Renal cortex interstitium (tissue), 11 donors: ENCODE data around the gene SH3BP4. TPM values are rescaled to one million over a fixed set of nuclear protein-coding genes. Genes with fewer than 3 reads are reported as not detected.
"Not testable (repeated sequence)": the region's sequence is repeated elsewhere in the genome, so short reads cannot be mapped to it uniquely, and the experiment has no call there.

ENCODE experiments used
- DNase-seq, 11 donors: peaks; one replicate each; pipeline ENCODE4 v3.0.0-alpha.2; 2013; ENCODE audit warnings: low read depth in 9 of 11, low spot score in 4 of 11; ENCODE audit errors: extremely low read depth in 1 of 11
- polyA plus RNA-seq, 3 donors: library from polyadenylated mRNA; unstranded; fragments of 120-200 nt; gene quantifications; one replicate each; pipeline ENCODE4 v1.2.1, GENCODE V29; 2013; ENCODE audit not compliant: insufficient read length in 3 of 3

Gene SH3BP4
- polyA plus RNA-seq, 3 donors = 37.9 to 42.2 (median 38.1) TPM

DNA sequence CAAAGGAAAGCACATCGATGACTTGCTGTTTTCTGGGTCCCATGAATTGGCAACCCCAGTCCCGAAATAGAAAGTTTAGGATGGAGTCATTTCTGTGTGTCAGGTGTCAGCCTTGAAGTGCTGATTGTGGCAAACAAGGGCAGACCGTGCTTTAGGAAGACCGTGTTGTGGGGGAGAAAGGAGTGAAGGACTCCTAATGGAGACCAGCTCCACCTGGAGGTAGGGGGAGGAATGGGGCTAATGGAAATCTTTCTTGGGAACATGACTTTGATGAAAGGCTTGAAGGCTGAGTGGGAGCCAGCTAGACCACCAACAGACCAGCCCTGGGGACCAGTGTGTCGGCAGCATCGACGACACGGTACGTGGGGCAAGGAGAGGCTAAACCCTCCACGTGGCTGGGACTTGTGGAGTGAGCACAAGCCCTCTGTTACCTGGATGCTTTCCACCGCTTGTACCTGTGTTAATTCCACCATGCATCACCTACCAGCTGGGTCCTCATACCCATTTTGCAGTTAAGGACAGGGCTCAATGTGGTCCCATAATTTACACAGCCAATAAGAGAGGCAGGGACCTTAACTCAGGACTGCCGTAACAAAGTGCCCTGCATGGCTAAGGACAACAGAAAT, 104.2 kb downstream of the SH3BP4 start:
- DNase-seq = no peak

DNA sequence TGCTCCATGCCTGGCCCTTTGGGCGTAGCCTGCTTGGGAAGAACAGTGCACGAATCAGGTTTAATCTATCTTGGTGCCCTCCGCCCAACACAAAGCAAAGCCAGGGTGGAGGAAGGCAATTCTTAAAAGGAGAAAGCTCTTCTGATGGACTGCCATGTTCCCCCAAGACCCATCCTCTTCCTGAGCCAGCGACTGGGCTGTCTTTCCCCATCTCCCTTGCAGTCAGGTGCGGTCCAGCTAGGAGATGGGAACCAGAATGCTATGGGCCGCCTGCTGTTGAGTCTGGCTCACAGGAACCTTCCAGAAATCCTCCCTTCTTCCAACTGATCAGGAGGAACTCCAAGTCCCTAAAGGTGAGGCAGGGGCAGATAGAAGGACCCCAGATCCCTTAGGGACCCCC, 105.0 kb downstream of the SH3BP4 start:
- no peak for DNase-seq

DNA sequence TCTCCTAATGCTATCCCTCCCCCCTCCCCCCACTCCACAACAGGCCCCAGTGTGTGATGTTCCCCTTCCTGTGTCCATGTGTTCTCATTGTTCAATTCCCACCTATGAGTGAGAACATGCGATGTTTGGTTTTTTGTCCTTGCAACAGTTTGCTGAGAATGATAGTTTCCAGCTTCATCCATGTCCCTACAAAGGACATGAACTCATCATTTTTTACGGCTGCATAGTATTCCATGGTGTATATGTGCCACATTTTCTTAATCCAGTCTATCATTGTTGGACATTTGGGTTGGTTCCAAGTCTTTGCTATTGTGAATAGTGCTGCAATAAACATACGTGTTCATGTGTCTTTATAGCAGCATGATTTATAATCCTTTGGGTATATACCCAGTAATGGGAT, 105.8 kb downstream of the SH3BP4 start:
- DNase-seq = not testable (repeated sequence)

DNA sequence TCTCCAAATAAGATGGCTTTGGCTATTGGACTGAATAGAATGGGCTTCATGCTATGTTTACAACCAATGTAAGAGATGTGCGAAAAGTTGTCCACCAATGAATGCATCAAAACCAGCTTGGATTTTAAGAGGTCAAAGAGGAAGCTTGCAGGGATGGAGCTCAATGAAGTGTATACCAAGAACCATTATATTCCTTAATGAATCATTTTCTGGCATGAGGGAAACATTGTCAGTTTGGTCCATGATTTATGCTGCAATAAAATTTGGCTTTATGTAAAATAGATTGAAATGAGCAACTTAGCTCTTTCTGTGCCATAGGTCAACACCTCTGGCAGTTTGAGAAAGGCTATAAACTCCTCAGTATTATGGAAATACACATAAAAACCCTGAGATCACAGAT, 107.3 kb downstream of the SH3BP4 start:
- DNase-seq = no peak

DNA sequence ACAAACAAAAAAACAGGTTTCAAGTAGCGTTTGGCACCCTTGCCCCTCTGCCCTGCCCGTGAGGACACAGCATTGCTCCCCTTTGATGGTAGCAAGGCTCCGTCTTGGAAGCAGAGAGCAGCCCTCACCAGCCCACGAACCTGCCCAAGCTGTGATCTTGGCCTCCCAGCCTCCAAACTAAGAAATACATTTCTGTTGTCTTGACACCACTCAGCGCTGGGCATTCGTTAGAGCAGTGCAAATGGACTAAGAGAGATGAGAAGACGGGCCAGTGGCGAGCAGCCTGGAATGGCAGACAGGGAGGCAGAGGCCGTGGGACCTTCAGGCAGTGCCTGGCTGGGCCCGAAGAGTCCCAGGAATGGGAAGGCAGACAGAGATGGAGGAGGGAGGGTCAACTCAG, 109.8 kb downstream of the SH3BP4 start:
- no peak for DNase-seq

GRCh38 chr2:235063471-235063961, 111.7 kb downstream of the SH3BP4 start:
- no peak for DNase-seq

- no peak for DNase-seq
These were observed 113.2 kb downstream of the SH3BP4 start for GRCh38 chr2:235064976-235065375.

GRCh38 chr2:235066490-235066889, 114.7 kb downstream of the SH3BP4 start:
- no peak for DNase-seq

DNA sequence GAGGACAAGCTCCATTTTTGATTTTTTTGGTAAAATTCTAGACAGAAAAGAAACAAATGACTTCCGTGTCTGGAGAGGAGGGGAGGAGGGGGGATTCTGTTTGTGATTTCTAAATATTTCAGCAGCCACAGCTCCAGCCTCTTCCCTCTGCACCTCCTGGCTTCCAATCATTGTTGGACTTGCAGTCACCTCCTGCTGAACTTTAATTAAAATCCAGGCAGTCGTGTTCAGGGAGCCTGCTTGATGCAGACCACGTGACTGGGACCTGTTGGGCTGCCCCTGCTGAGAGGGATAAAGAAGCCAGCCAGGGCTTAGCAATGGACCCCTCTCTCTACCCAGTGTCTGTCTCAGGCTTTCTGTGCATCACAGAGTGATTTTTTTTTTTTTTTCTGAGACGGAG, 115.1 kb downstream of the SH3BP4 start:
- no peak for DNase-seq

- no peak for DNase-seq
These were observed 116.9 kb downstream of the SH3BP4 start for GRCh38 chr2:235068701-235069100.

GRCh38 chr2:235070063-235070706, 118.4 kb downstream of the SH3BP4 start:
- no peak for DNase-seq

DNA sequence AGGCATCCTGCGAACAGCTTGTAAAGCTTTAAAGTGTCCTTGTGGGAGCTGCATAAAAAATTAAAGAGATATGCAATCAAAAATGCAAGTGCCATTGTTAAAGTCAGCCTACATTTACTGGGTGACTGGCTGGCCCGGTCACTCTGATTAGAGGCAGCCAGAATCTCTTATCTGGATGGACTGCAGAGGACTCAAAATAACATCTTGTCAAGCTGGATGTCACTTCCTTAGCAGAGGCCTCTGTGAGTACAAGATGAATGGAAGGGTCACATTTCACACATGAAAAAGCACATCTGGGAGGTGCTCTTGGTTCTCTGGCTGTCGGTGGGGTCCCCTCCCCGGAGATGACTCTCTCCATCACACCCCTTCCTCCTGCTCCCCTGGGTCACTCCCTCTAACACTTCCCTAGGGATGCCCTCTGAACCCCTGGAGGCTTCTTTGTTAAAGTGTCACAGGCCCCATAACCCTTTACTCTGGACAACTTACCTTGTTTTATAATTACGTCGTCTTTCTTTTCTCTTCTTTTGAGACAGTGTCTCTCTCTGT, 122.1 kb downstream of the SH3BP4 start:
- no peak for DNase-seq

- no peak for DNase-seq
These were observed 125.2 kb downstream of the SH3BP4 start for GRCh38 chr2:235077046-235077445.

GRCh38 chr2:235078182-235078581, 126.4 kb downstream of the SH3BP4 start:
- no peak for DNase-seq

DNA sequence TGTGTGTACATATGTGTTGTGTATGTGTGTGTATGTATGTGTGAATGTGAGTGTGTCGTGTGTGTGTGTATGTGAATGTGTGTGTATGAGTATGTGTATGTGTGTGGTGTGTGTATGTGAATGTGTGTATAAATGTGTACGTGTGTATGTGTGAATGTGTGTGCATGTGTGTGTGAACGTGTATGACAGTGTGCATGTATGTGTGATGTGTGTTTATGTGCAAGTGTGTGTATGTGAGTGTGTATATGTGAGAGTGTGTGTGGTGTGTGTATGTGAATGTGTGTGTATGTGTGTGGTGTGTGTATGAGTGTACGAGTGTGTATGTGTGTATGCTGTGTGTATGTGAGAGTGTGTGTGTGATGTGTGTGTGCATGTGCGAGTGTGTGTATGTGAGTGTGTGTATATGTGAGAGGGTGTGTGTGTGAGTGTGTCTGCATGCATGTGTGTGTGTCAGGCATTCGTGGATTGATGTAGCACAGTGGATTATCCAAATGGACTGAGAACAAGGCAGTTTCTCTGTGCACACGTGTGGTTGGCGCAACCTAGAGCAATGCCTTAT, 127.2 kb downstream of the SH3BP4 start:
- DNase-seq = no peak

- no peak for DNase-seq
These were observed 128.3 kb downstream of the SH3BP4 start for GRCh38 chr2:235080101-235080500.

GRCh38 chr2:235082578-235083338, 130.9 kb downstream of the SH3BP4 start:
- no peak for DNase-seq

DNA sequence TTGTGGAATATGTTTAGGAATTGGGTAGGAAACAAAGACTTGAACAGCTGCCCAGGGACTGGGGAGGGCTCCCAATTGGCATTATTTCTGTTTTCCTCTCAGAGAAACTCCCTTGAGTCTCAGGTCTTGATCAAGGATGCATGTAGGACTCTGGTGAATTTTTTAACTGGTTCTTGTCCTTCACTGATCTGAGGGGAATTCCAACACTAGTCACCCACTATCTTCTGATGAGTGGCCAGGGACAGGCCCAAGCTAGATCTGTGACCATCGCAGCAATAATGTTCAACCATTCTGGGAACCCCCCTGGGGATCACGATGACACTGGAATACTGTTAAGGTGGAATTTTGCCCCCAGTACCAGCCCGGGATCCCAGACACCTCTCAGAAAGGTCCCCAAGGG, 132.0 kb downstream of the SH3BP4 start:
- DNase-seq = no peak

DNA sequence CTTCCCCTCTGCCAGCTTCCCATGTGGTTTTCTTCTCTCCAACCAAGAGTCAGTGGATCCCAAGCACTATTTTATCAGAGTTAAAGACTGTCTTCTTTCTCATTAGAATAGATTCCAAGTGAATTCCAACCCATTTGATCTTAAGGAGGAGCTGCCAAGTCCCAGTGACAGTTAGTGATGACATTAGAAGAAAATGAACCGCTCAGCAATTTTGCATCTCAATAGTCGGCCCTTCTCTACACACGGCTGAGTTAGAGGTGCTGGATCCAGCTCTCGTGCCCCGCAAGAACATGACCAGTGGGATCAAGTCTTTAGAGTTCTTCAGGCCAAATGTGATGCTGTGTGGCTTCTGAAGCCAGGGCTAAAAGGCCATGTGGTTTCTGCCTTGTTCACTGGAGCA, 132.6 kb downstream of the SH3BP4 start:
- DNase-seq = no peak

GRCh38 chr2:235085476-235085875, 133.7 kb downstream of the SH3BP4 start:
- DNase-seq = no peak
